H1 (cell line): ENCODE results near the gene DHCR24. TPM values are rescaled to one million over a fixed set of nuclear protein-coding genes. Genes with fewer than 3 reads are reported as not detected.

Experiments
- CTCF ChIA-PET: fragments of 300-600 bp; sonication (Branson Sonifier 250); formaldehyde crosslinking; loops from one replicate; lab custom pipeline; 2021; ENCODE audit not compliant: partially characterized antibody; lab: Charles Lee
- POLR2A ChIA-PET: fragments of 300-600 bp; sonication (Branson Sonifier 250); formaldehyde crosslinking; loops from one replicate; lab custom pipeline; 2021; ENCODE audit warnings: inconsistent platforms; ENCODE audit not compliant: partially characterized antibody; lab: Charles Lee
- DNase-seq, 2 experiments: peaks; one replicate each; pipeline versions ENCODE4 v3.0.0 to v3.0.0-alpha.2; 2010 to 2022; ENCODE audit warnings: low spot score in 2 of 2, low read depth in 1 of 2, mixed read lengths in 1 of 2
- FAIRE-seq: peaks from 2 replicates; lab custom pipeline; 2011; peaks lifted over from hg19 to GRCh38; lab: Jason Lieb, UNC
- H2AFZ ChIP-seq: 2 replicates; pipeline ENCODE4 v1.8.1; 2012; ENCODE audit warnings: low read length, inconsistent platforms
- H2AK5ac ChIP-seq: 2 replicates; pipeline ENCODE4 v1.6.1; 2013; ENCODE audit warnings: low read depth, low read length
- H2BK120ac ChIP-seq: replicated peaks from 2 replicates; pipeline ENCODE3; 2013; ENCODE audit warnings: low read depth, low read length, inconsistent platforms
- H2BK12ac ChIP-seq: 2 replicates; pipeline ENCODE4 v1.6.1; 2013; ENCODE audit warnings: low read depth, low read length
- H2BK15ac ChIP-seq: 2 replicates; pipeline ENCODE4 v1.6.1; 2013; ENCODE audit warnings: low read length
- H2BK20ac ChIP-seq: 2 replicates; pipeline ENCODE4 v1.6.1; 2013; ENCODE audit warnings: low read length
- H2BK5ac ChIP-seq: 2 replicates; pipeline ENCODE4 v1.6.1; 2013; ENCODE audit warnings: low read depth, low read length
- H3K14ac ChIP-seq: 2 replicates; pipeline ENCODE4 v1.6.1; 2013; ENCODE audit warnings: inconsistent platforms; ENCODE audit not compliant: insufficient read length
- H3K18ac ChIP-seq: 2 replicates; pipeline ENCODE4 v1.6.1; 2013; ENCODE audit warnings: low read length; ENCODE audit errors: extremely low read depth
- H3K23ac ChIP-seq: 2 replicates; pipeline ENCODE4 v1.6.1; 2013; ENCODE audit warnings: inconsistent platforms; ENCODE audit not compliant: insufficient read length
- H3K23me2 ChIP-seq: 2 replicates; pipeline ENCODE4 v1.6.1; 2013; ENCODE audit warnings: low read depth, low read length
- H3K27ac ChIP-seq: 2 replicates; pipeline ENCODE4 v1.6.1; 2011; ENCODE audit warnings: low read depth, low read length, inconsistent platforms
- H3K27me3 ChIP-seq, 4 experiments: replicated peaks in 1 of 4; 1 replicate in 1 of 4; 2 replicates in 3 of 4; pipeline versions ENCODE4 v1.6.1 to v1.8.1; 2011 to 2013; ENCODE audit warnings: low read length in 3 of 4, mild to moderate bottlenecking in 3 of 4, inconsistent platforms in 2 of 4, mixed read lengths in 2 of 4, moderate library complexity in 1 of 4; ENCODE audit not compliant: control insufficient read depth in 3 of 4, insufficient read depth in 3 of 4; ENCODE audit errors: extremely low read depth in 1 of 4
- H3K36me3 ChIP-seq, 4 experiments: 2 replicates each; pipeline versions ENCODE4 v1.6.1 to v1.8.1; 2011 to 2013; ENCODE audit warnings: mild to moderate bottlenecking in 4 of 4, low read length in 3 of 4, moderate library complexity in 2 of 4, control low read depth in 1 of 4, inconsistent platforms in 1 of 4; ENCODE audit not compliant: insufficient read depth in 4 of 4, control insufficient read depth in 2 of 4
- H3K4ac ChIP-seq: replicated peaks from 2 replicates; pipeline ENCODE3; 2013; ENCODE audit warnings: low read length, low read depth, mixed read lengths, inconsistent platforms; ENCODE audit not compliant: insufficient read length
- H3K4me1 ChIP-seq, 4 experiments: replicated peaks in 1 of 4; 1 replicate in 1 of 4; 2 replicates in 3 of 4; pipeline versions ENCODE4 v1.6.1 to v1.8.1; 2011 to 2013; ENCODE audit warnings: low read length in 3 of 4, inconsistent platforms in 2 of 4, mixed read lengths in 1 of 4; ENCODE audit not compliant: insufficient read depth in 4 of 4, control insufficient read depth in 3 of 4
- H3K4me2 ChIP-seq, 2 experiments: 2 replicates each; pipeline versions ENCODE4 v1.6.1 to v1.8.1; 2011 to 2013; ENCODE audit warnings: low read depth in 2 of 2, low read length in 2 of 2, control low read depth in 1 of 2, inconsistent platforms in 1 of 2, mild to moderate bottlenecking in 1 of 2; ENCODE audit not compliant: insufficient read depth in 1 of 2
- H3K4me3 ChIP-seq, 4 experiments: fragments of 200-600, 300-600 bp in 1 of 4; sonication (generic), shearing (Covaris generic), sonication (Bioruptor Twin) in 1 of 4; 2 replicates each; pipeline versions ENCODE4 v1.5.1 to v1.8.1; 2011 to 2016; ENCODE audit warnings: low read length in 4 of 4, low read depth in 3 of 4, control low read depth in 2 of 4, inconsistent platforms in 2 of 4, mild to moderate bottlenecking in 2 of 4, mixed read lengths in 1 of 4, moderate library complexity in 1 of 4; ENCODE audit not compliant: insufficient read depth in 2 of 4; ENCODE audit errors: extremely low read depth in 1 of 4
- H3K56ac ChIP-seq: replicated peaks from 2 replicates; pipeline ENCODE3; 2013; ENCODE audit warnings: low read depth, mild to moderate bottlenecking, mixed read lengths, low read length, inconsistent platforms; ENCODE audit not compliant: insufficient read length
- H3K79me1 ChIP-seq: 2 replicates; pipeline ENCODE4 v1.6.1; 2013; ENCODE audit warnings: low read depth, low read length, control low read depth
- H3K79me2 ChIP-seq, 2 experiments: 2 replicates each; pipeline versions ENCODE4 v1.6.1 to v1.8.1; 2012 to 2013; ENCODE audit warnings: low read length in 2 of 2, mild to moderate bottlenecking in 2 of 2, inconsistent platforms in 1 of 2; ENCODE audit not compliant: insufficient read depth in 2 of 2, control insufficient read depth in 1 of 2
- H3K9ac ChIP-seq, 4 experiments: replicated peaks in 1 of 4; 1 replicate in 1 of 4; 2 replicates in 3 of 4; pipeline versions ENCODE4 v1.6.1 to v1.8.1; 2011 to 2013; ENCODE audit warnings: low read depth in 3 of 4, low read length in 3 of 4, control low read depth in 2 of 4, mild to moderate bottlenecking in 2 of 4, moderate library complexity in 2 of 4, inconsistent platforms in 1 of 4; ENCODE audit errors: extremely low read depth in 1 of 4
- H3K9me3 ChIP-seq, 2 experiments: 2 replicates each; pipeline versions ENCODE4 v1.6.1 to v1.8.1; 2012 to 2013; ENCODE audit warnings: mild to moderate bottlenecking in 2 of 2, moderate library complexity in 2 of 2, control low read depth in 1 of 2, inconsistent platforms in 1 of 2, low read depth in 1 of 2, low read length in 1 of 2, mixed read lengths in 1 of 2; ENCODE audit not compliant: insufficient read depth in 2 of 2
- H4K20me1 ChIP-seq, 2 experiments: replicated peaks in 1 of 2; 2 replicates each; pipeline versions ENCODE3 to v1.8.1; 2011 to 2013; ENCODE audit warnings: inconsistent platforms in 2 of 2, low read length in 2 of 2, mild to moderate bottlenecking in 1 of 2; ENCODE audit not compliant: insufficient read depth in 2 of 2, control insufficient read depth in 1 of 2
- H4K5ac ChIP-seq: 2 replicates; pipeline ENCODE4 v1.6.1; 2013; ENCODE audit warnings: low read length, low read depth, mixed read lengths, inconsistent platforms; ENCODE audit not compliant: insufficient read length
- H4K8ac ChIP-seq: 2 replicates; pipeline ENCODE4 v1.8.0; 2013; ENCODE audit warnings: mild to moderate bottlenecking, moderate library complexity, low read length, inconsistent platforms; ENCODE audit not compliant: insufficient read depth; ENCODE audit errors: extremely low read depth
- H4K91ac ChIP-seq: replicated peaks from 2 replicates; pipeline ENCODE3; 2013; ENCODE audit warnings: low read length, mixed read lengths, inconsistent platforms; ENCODE audit not compliant: insufficient read length
- CEBPB ChIP-seq: IDR thresholded peaks from 2 replicates; pipeline ENCODE4 v1.6.1; 2012; ENCODE audit warnings: low read depth, low read length
- EGR1 ChIP-seq: IDR thresholded peaks from 2 replicates; pipeline ENCODE4 v1.6.1; 2011; ENCODE audit warnings: low read depth, low read length, borderline replicate concordance
- FOSL1 ChIP-seq: IDR thresholded peaks from 2 replicates; pipeline ENCODE4 v1.6.1; 2011; ENCODE audit warnings: mild to moderate bottlenecking, low read depth, low read length, moderate library complexity; ENCODE audit not compliant: insufficient read depth
- KDM1A ChIP-seq: fragments of 200-600, 300-600 bp; sonication (generic); IDR thresholded peaks from 2 replicates; pipeline ENCODE4 v1.7.1; 2016; ENCODE audit warnings: mild to moderate bottlenecking, low read length, borderline replicate concordance
- RAD21 ChIP-seq, 2 experiments: IDR thresholded peaks in 1 of 2; conservative IDR thresholded peaks in 1 of 2; 2 replicates each; pipeline ENCODE4 v1.6.1; 2011; ENCODE audit warnings: low read depth in 2 of 2, low read length in 2 of 2, improper control_type of control experiment in 1 of 2, inconsistent platforms in 1 of 2, mild to moderate bottlenecking in 1 of 2, moderate library complexity in 1 of 2
- RNF2 ChIP-seq: fragments of 200-900, 300-1000 bp; sonication (generic); IDR thresholded peaks from 2 replicates; pipeline ENCODE4 v1.7.1; 2016; ENCODE audit warnings: borderline replicate concordance, low read depth, mild to moderate bottlenecking, antibody characterized with exemption, low read length; ENCODE audit not compliant: poor library complexity, severe bottlenecking; ENCODE audit errors: missing control alignments
- SUZ12 ChIP-seq: fragments of 200-600 bp; sonication (generic); IDR thresholded peaks from 2 replicates; pipeline ENCODE4 v1.6.1; 2012; ENCODE audit warnings: mild to moderate bottlenecking, inconsistent platforms, low read length, moderate library complexity, mixed read lengths
- whole genome bisulfite sequencing, 2 experiments: shearing (Covaris generic) in 1 of 2; methylation state at CpG; one replicate each; pipeline versions ENCODE4 v1.1.6 to v1.1.7; 2013 to 2015; ENCODE audit warnings: low lambda C conversion rate in 2 of 2, mixed read lengths in 2 of 2, inconsistent platforms in 1 of 2, low coverage in 1 of 2, missing lambda C conversion rate in 1 of 2; ENCODE audit not compliant: insufficient replicate concordance in 2 of 2, insufficient coverage in 1 of 2, insufficient read length in 1 of 2; ENCODE audit errors: extremely low coverage in 1 of 2, missing lambda C conversion rate in 1 of 2; 5-methylcytosine and 5-hydroxymethylcytosine counted together
- polyA plus RNA-seq, 7 experiments: library from polyadenylated mRNA; depleted of rRNA in 3 of 7; stranded (reverse) in 5 of 7; unstranded in 2 of 7; fragments of >200 nt in 5 of 7; fragments of 200-250 nt in 2 of 7; gene quantifications; 1 replicate in 5 of 7; 2 replicates in 1 of 7; 4 replicates in 1 of 7; pipeline versions ENCODE4 v1.2.1 to v1.2.3, GENCODE V29; 2011 to 2013; ENCODE audit warnings: missing spikeins in 2 of 7, mixed read lengths in 2 of 7
- total RNA-seq: library from RNA; stranded (reverse); fragmentation: NEBNext Ultra II Directional; extraction: Animal tissue kit (Norgen Biotek cat#: 25700); gene quantifications from 2 replicates; pipeline ENCODE4 v1.2.1, GENCODE V29; 2021
- TF ChIP-seq, protein P1 (sequence below): IDR thresholded peaks from 2 replicates; pipeline ENCODE4 v1.6.1; 2012; ENCODE audit warnings: inconsistent platforms

DHCR24 gene
- total and polyA plus RNA-seq, 2 of the 8 experiments (the other 6 are each of a cell fraction or from before 2014, with no cell fraction given): 370 to 419 TPM

GRCh38 chr1:54926970-54927369 is 40.0 kb upstream of the DHCR24 start:
- Histone ChIP-seq H3K79me1 (no peaks in the 10 kb centered on the region), H3K79me2 (no peaks in the 10 kb centered on the region), H3K4me1 (no peaks in the 10 kb centered on the region), H2BK120ac (no peak overlapping the region), H3K14ac (no peak overlapping the region), H3K4me3 (no peak overlapping the region), H4K8ac (no peak overlapping the region), H3K9ac (no peak overlapping the region), H2AFZ (no peak overlapping the region), H4K91ac (no peak overlapping the region)
- no peak for FAIRE-seq
- DNase-seq: no peak
- WGBS, 2 experiments: 87% methylated on average over 2 of the region's 2 CpGs; no CpG with 5 or more reads in 1 of the 2 experiments
- no peak for TF ChIP-seq RAD21 (IDR thresholded peaks at IDR 0.05 in 1 of 2, conservative IDR thresholded peaks at IDR 0.05 in 1 of 2; ENCODE audit: low read depth in 2 of 2, low read length in 2 of 2)
- no peak for TF ChIP-seq FOSL1
- no peak for TF ChIP-seq RNF2
- no peak for TF ChIP-seq KDM1A
- TF ChIP-seq SUZ12: no peak
- TF ChIP-seq CEBPB: no peak
- TF ChIP-seq EGR1: no peak
- TF ChIP-seq, protein P1, sequence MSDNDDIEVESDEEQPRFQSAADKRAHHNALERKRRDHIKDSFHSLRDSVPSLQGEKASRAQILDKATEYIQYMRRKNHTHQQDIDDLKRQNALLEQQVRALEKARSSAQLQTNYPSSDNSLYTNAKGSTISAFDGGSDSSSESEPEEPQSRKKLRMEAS: no peak
- TF ChIP-seq, all 59 proteins: peak for 0
- Histone ChIP-seq H3K4me2 (no peak overlapping the region), H3K56ac (no peak overlapping the region), H3K18ac (no peak overlapping the region), H3K23me2 (no peaks in the 10 kb centered on the region; the same call in 1 of the 2 replicates), H3K23ac (no peak overlapping the region), H2BK20ac (no peak overlapping the region), H3K27ac (no peak overlapping the region), H3K27me3 (no peaks in the 10 kb centered on the region), H2BK15ac (no peak overlapping the region), H2BK12ac (no peak overlapping the region), H2AK5ac (no peak overlapping the region), H3K9me3 (0 out of 4 replicates have a peak, but pooled peaks cover 2 to 4% of the 10 kb centered on the region in 2 experiments), H4K20me1 (no peaks in the 10 kb centered on the region), H3K36me3 (no peaks in the 10 kb centered on the region), H3K4ac (no peak overlapping the region), H4K5ac (no peak overlapping the region), H2BK5ac (no peak overlapping the region)
- POLR2A ChIA-PET: no interaction called here
- CTCF ChIA-PET: interaction anchor here (1.0 to 2.4 kb wide), 4 partner anchors 16 to 57 kb away, joined by 3 to 9 read pairs (median 4); no protein-coding TSS in a partner anchor
